ENCODE data around the gene PRRT1B. TPM values are rescaled to one million over a fixed set of nuclear protein-coding genes. Genes with fewer than 3 reads are reported as not detected.

Gene PRRT1B
- total RNA-seq, 1 experiment from 2014 or later = not detected

DNA sequence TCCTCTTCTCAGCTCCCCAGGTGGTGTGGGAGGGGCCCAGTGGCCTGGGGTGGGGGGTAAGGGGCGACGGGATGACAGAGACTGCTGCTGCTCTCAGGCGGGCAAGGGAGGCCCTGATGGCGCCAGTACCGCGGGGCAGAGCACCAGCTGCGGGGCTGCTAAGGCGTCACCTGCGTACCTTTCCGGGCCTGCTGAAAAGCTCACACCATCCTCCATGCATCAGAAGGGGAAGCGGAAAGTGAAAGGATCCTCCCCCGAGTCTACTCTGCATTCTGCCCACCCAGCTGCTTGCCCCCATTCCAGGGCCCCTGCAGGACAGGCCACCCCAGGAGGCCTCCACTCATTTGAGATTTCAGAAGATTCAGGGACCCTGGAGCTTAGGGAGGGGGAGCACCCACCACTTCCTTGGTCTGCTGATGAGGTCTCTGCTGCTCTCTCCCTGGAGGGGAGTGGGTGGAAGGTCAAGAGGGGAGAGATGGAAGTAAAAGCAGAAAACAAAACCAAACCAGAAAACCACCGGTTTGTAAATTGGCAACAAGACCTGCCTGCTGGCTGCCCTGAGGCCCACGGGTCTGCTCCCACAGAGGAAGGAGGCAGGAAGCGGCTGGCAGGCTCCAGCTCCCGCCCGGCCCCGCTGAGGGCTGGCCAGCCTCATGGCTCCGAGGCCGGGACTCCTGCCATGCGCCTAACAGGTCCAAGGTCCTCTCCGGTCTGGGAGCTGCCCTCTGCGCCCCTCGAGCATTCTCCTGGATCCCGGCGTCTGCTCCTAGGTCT lies 33.6 kb downstream of the PRRT1B start:
- H3K4me1 ChIP-seq (ENCODE audit: low read length) = no peaks in the 10 kb centered on the region
- H2AFZ ChIP-seq (ENCODE audit: low read length) = no peak overlapping the region
- H3K27me3 ChIP-seq (ENCODE audit: low read length) = no peaks in the 10 kb centered on the region
- no peak for DNase-seq
- no peak overlapping the region for H3K4me3 ChIP-seq (ENCODE audit: low read length)
- H3K27ac ChIP-seq (ENCODE audit: low read length) = no peak overlapping the region
- H3K9me2 ChIP-seq (replicated peaks; ENCODE audit: insufficient read depth, low read length) = no peaks in the 10 kb centered on the region
- H3K36me3 ChIP-seq (ENCODE audit: insufficient read depth, low read length) = no peaks in the 10 kb centered on the region
- H3K79me2 ChIP-seq (ENCODE audit: low read length) = no peaks in the 10 kb centered on the region
- no peak overlapping the region for H3K9ac ChIP-seq (ENCODE audit: low read length)
- H3K4me2 ChIP-seq (ENCODE audit: low read depth, low read length, poor library complexity, severe bottlenecking) = no peak overlapping the region
- H4K20me1 ChIP-seq (ENCODE audit: insufficient read depth, low read depth, low read length) = no peaks in the 10 kb centered on the region
- H3K9me3 ChIP-seq (ENCODE audit: low read length) = no peaks in the 10 kb centered on the region

DNA sequence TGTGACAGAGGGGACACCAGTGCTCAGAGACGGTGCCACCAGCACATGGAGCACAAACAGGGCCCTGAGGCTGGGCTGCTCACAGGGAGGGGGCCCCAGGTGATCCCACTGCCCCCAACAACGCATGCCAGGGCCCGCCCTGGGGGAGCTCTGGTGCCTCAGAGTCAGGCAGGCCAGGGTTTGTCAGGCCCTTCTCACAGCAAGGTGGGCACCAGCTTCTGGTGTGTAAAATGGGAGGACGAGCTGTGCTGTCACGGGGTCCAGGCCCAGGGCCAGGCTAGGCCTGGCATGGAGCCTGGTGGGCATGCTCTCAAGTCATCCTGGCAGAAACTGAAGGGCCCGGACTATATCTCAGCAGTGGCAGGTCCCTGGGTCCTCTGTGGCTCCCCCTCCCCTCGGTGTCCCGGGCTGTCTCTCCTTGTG lies 34.5 kb downstream of the PRRT1B start:
- H3K9me2 ChIP-seq (replicated peaks; ENCODE audit: insufficient read depth, low read length) = no peaks in the 10 kb centered on the region
- no peak overlapping the region for H2AFZ ChIP-seq (ENCODE audit: low read length)
- H3K79me2 ChIP-seq (ENCODE audit: low read length) = no peaks in the 10 kb centered on the region
- H3K4me1 ChIP-seq (ENCODE audit: low read length) = no peaks in the 10 kb centered on the region
- no peaks in the 10 kb centered on the region for H3K27me3 ChIP-seq (ENCODE audit: low read length)
- H3K36me3 ChIP-seq (ENCODE audit: insufficient read depth, low read length) = no peaks in the 10 kb centered on the region
- H4K20me1 ChIP-seq (ENCODE audit: insufficient read depth, low read depth, low read length) = no peaks in the 10 kb centered on the region
- no peak for DNase-seq
- no peak overlapping the region for H3K4me3 ChIP-seq (ENCODE audit: low read length)
- no peak overlapping the region for H3K4me2 ChIP-seq (ENCODE audit: low read depth, low read length, poor library complexity, severe bottlenecking)
- H3K27ac ChIP-seq (ENCODE audit: low read length) = no peak overlapping the region
- no peak overlapping the region for H3K9ac ChIP-seq (ENCODE audit: low read length)
- no peaks in the 10 kb centered on the region for H3K9me3 ChIP-seq (ENCODE audit: low read length)

DNA sequence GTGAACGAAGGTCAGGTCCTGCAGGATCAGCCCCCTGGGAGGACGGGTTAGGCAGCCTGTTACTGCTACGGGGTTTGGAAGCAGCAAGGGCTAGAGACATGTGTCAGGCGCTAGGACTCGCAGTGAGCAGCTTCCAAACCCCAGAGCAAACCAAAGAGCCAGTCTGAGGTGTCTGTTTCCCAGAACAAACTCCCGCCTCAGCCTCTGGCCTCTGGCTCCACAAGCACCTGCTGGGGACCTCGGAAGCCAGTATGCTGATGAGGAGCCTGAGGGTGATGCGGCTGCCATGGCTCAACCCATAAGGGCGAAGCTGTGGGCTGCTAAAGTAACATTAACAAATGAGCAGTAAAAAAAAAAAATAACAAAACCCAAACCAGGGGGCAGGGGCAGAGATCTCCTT lies 35.0 kb downstream of the PRRT1B start:
- Histone ChIP-seq H3K4me2 (ENCODE audit: low read depth, low read length, poor library complexity, severe bottlenecking) (no peak overlapping the region), H3K9ac (ENCODE audit: low read length) (no peak overlapping the region), H3K36me3 (ENCODE audit: insufficient read depth, low read length) (no peaks in the 10 kb centered on the region), H3K27me3 (ENCODE audit: low read length) (no peaks in the 10 kb centered on the region), H3K9me2 (replicated peaks; ENCODE audit: insufficient read depth, low read length) (no peaks in the 10 kb centered on the region), H3K9me3 (ENCODE audit: low read length) (no peaks in the 10 kb centered on the region), H2AFZ (ENCODE audit: low read length) (no peak overlapping the region), H3K4me1 (ENCODE audit: low read length) (no peaks in the 10 kb centered on the region), H4K20me1 (ENCODE audit: insufficient read depth, low read depth, low read length) (no peaks in the 10 kb centered on the region), H3K79me2 (ENCODE audit: low read length) (no peaks in the 10 kb centered on the region), H3K27ac (ENCODE audit: low read length) (no peak overlapping the region), H3K4me3 (ENCODE audit: low read length) (no peak overlapping the region)
- DNase-seq = no peak

DNA sequence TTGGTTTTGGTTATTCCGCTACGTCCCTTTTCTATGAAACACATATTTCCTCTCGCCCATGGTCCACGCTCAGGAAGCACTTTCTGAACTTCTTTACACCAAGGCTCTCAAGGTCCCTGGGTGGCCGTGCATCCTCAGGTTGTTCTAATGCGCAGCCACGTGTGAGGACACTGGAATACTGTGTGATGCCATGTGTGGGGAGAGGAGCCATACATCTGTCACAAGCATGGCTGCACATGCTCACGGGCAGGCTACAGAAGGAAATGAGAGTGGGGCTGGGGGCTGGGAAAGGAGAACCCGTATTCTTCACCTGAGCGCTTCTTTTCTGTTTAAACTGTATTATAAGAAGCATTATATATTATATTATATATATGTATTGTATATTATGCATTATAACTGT lies 36.7 kb downstream of the PRRT1B start:
- Histone ChIP-seq H3K9ac (ENCODE audit: low read length) (no peak overlapping the region), H3K36me3 (ENCODE audit: insufficient read depth, low read length) (no peaks in the 10 kb centered on the region), H3K4me3 (ENCODE audit: low read length) (no peak overlapping the region), H3K9me3 (ENCODE audit: low read length) (no peaks in the 10 kb centered on the region), H4K20me1 (ENCODE audit: insufficient read depth, low read depth, low read length) (no peaks in the 10 kb centered on the region), H3K79me2 (ENCODE audit: low read length) (no peaks in the 10 kb centered on the region), H2AFZ (ENCODE audit: low read length) (no peak overlapping the region), H3K4me2 (ENCODE audit: low read depth, low read length, poor library complexity, severe bottlenecking) (no peak overlapping the region), H3K4me1 (ENCODE audit: low read length) (no peaks in the 10 kb centered on the region), H3K27ac (ENCODE audit: low read length) (no peak overlapping the region), H3K9me2 (replicated peaks; ENCODE audit: insufficient read depth, low read length) (no peaks in the 10 kb centered on the region), H3K27me3 (ENCODE audit: low read length) (no peaks in the 10 kb centered on the region)
- DNase-seq = no peak

DNA sequence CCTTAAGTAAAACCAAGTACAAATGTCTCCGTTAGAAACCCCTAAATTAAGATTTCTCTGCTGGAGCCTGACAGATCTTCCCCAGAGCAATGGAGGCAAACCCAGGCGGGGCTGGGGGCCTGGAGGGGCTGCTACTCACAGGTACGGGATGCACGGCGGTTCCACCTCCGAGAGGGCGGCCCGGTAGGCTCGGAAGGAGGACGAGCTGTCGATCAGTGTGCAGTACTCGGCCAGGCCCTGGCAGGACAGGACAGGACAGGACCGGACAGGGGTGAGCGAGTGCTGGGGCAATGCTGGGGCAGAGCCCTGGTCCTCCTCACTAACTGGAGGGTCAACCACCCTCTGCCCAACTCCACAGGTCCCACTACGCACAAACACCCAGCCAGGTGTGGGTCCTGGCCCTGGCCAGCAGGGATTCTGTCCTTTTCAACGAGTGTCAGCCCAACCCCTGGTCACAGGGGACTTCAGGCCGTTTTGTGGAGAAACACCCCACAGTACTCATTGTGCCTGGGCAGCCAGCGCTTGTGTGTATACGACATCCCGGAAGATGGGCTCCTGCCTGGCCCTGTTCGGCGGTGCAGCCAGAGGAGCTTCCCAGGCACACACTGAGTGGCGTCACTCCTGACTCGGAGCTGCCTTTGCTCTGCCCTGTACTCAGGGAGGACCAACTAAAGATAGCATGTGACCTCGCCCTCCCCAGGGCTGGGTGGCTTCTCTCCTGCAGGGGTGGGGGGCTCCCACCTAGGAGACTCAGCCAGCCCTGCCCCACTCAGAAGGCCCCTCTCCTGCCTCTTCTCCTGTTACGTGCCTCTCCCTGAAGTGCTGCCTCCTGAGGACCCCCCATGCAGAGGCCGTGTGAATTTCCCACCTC lies 37.4 kb downstream of the PRRT1B start:
- Histone ChIP-seq H3K9ac (ENCODE audit: low read length) (no peak overlapping the region), H2AFZ (ENCODE audit: low read length) (no peak overlapping the region), H3K4me2 (ENCODE audit: low read depth, low read length, poor library complexity, severe bottlenecking) (no peak overlapping the region), H3K9me2 (replicated peaks; ENCODE audit: insufficient read depth, low read length) (no peaks in the 10 kb centered on the region), H3K4me1 (ENCODE audit: low read length) (no peaks in the 10 kb centered on the region), H3K27ac (ENCODE audit: low read length) (no peak overlapping the region), H3K27me3 (ENCODE audit: low read length) (no peaks in the 10 kb centered on the region), H3K36me3 (ENCODE audit: insufficient read depth, low read length) (no peaks in the 10 kb centered on the region), H4K20me1 (ENCODE audit: insufficient read depth, low read depth, low read length) (no peaks in the 10 kb centered on the region), H3K79me2 (ENCODE audit: low read length) (no peaks in the 10 kb centered on the region), H3K9me3 (ENCODE audit: low read length) (no peaks in the 10 kb centered on the region), H3K4me3 (ENCODE audit: low read length) (no peak overlapping the region)
- DNase-seq = no peak

DNA sequence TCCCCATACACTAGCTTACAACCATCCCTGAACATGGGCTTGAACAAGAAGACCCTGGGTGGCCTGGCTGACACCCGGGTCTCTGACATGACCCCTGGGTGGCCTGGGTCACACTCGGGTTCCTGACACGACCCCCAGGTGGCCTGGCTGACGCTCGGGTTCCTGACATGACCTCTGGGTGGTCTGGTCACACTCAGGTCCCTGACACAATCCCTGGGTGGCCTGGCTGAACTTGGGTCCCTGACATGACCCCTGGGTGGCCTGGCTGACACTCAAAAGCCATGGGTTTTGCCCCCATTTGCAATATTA lies 38.0 kb downstream of the PRRT1B start:
- no peaks in the 10 kb centered on the region for H3K4me1 ChIP-seq (ENCODE audit: low read length)
- H3K4me3 ChIP-seq (ENCODE audit: low read length) = no peak overlapping the region
- DNase-seq = no peak
- H3K4me2 ChIP-seq (ENCODE audit: low read depth, low read length, poor library complexity, severe bottlenecking) = no peak overlapping the region
- no peaks in the 10 kb centered on the region for H3K9me3 ChIP-seq (ENCODE audit: low read length)
- H3K9ac ChIP-seq (ENCODE audit: low read length) = no peak overlapping the region
- no peak overlapping the region for H3K27ac ChIP-seq (ENCODE audit: low read length)
- H3K79me2 ChIP-seq (ENCODE audit: low read length) = no peaks in the 10 kb centered on the region
- no peaks in the 10 kb centered on the region for H3K27me3 ChIP-seq (ENCODE audit: low read length)
- H4K20me1 ChIP-seq (ENCODE audit: insufficient read depth, low read depth, low read length) = no peaks in the 10 kb centered on the region
- H2AFZ ChIP-seq (ENCODE audit: low read length) = no peak overlapping the region
- no peaks in the 10 kb centered on the region for H3K9me2 ChIP-seq (replicated peaks; ENCODE audit: insufficient read depth, low read length)
- no peaks in the 10 kb centered on the region for H3K36me3 ChIP-seq (ENCODE audit: insufficient read depth, low read length)

DNA sequence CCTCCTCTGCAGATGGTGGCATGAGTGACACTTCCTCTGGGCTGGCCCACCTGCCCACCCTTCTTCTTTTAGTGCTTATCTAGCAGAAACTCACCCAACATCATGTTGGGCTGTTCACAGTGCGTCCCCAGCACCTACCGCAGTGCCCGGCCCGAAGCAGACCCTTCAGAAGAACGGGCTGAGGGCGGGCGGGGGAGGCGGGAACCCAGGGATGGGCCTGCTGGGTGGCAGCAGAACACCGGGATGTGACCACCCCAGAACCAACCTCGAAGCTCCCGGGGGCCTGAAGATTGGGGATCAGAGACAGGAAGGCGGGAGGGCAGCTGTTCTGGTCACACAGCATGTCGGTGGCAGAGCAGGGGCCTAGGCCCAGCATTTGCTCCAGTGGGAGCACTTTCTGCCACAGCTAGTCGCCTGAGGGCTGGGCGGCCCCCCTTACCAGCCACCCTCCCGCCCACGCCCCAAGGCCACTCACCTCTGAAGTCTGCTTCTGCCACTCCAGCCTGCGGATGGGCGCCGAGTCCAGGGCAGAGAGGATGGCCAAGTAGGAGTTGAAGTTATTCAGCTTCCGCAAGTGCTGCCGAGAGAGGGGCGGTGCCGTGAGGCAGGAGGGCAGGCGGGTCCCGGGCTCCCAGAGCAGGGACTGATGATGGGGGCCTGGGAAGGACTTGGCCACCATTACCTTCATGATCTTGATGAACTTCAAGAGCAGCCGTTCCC lies 38.7 kb downstream of the PRRT1B start:
- no peak overlapping the region for H3K4me2 ChIP-seq (ENCODE audit: low read depth, low read length, poor library complexity, severe bottlenecking)

DNA sequence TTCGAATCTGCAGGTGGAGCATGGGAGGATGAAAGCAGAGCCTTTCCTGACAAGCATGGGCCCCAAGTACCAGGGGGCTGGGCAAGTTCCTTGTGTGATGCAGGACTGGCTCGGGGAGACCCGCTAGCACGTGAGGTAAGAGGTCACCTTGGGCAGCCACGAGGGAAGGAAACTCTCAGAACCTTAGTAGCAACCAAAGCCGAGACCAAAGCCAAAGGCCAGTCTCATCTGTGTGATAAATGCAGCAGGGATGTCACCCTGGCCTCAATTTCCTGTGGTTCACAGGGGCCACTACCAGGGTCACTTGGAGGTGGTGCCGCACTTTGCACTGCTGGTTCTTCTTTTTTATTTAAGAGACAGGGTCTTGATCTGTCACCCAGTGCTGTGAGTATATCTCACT lies 39.5 kb downstream of the PRRT1B start:
- Histone ChIP-seq H3K27ac (ENCODE audit: low read length) (no peak overlapping the region), H3K4me1 (ENCODE audit: low read length) (no peaks in the 10 kb centered on the region), H3K4me3 (ENCODE audit: low read length) (no peak overlapping the region), H3K27me3 (ENCODE audit: low read length) (no peaks in the 10 kb centered on the region), H3K9ac (ENCODE audit: low read length) (no peak overlapping the region), H3K9me2 (replicated peaks; ENCODE audit: insufficient read depth, low read length) (no peaks in the 10 kb centered on the region), H3K4me2 (ENCODE audit: low read depth, low read length, poor library complexity, severe bottlenecking) (no peak overlapping the region), H2AFZ (ENCODE audit: low read length) (no peak overlapping the region), H3K79me2 (ENCODE audit: low read length) (no peaks in the 10 kb centered on the region), H3K36me3 (ENCODE audit: insufficient read depth, low read length) (no peaks in the 10 kb centered on the region), H4K20me1 (ENCODE audit: insufficient read depth, low read depth, low read length) (no peaks in the 10 kb centered on the region), H3K9me3 (ENCODE audit: low read length) (no peaks in the 10 kb centered on the region)
- no peak for DNase-seq

More for the DNA sequence above, 38.7 kb downstream of the PRRT1B start:
- H3K27me3 ChIP-seq (ENCODE audit: low read length) = no peaks in the 10 kb centered on the region
- no peaks in the 10 kb centered on the region for H3K9me2 ChIP-seq (replicated peaks; ENCODE audit: insufficient read depth, low read length)
- H3K9me3 ChIP-seq (ENCODE audit: low read length) = no peaks in the 10 kb centered on the region
- no peak overlapping the region for H3K9ac ChIP-seq (ENCODE audit: low read length)
- no peak for DNase-seq
- H3K27ac ChIP-seq (ENCODE audit: low read length) = no peak overlapping the region
- no peaks in the 10 kb centered on the region for H3K36me3 ChIP-seq (ENCODE audit: insufficient read depth, low read length)
- no peaks in the 10 kb centered on the region for H3K4me1 ChIP-seq (ENCODE audit: low read length)
- H3K79me2 ChIP-seq (ENCODE audit: low read length) = no peaks in the 10 kb centered on the region
- H4K20me1 ChIP-seq (ENCODE audit: insufficient read depth, low read depth, low read length) = no peaks in the 10 kb centered on the region
- no peak overlapping the region for H2AFZ ChIP-seq (ENCODE audit: low read length)
- no peak overlapping the region for H3K4me3 ChIP-seq (ENCODE audit: low read length)
